TTC549 (cell line): ENCODE measurements around the gene LMCD1.

Experiments used
- FAIRE-seq: peaks from 2 replicates; lab custom pipeline; 2012; peaks lifted over from hg19 to GRCh38; lab: Jason Lieb, UNC

LMCD1 gene

DNA sequence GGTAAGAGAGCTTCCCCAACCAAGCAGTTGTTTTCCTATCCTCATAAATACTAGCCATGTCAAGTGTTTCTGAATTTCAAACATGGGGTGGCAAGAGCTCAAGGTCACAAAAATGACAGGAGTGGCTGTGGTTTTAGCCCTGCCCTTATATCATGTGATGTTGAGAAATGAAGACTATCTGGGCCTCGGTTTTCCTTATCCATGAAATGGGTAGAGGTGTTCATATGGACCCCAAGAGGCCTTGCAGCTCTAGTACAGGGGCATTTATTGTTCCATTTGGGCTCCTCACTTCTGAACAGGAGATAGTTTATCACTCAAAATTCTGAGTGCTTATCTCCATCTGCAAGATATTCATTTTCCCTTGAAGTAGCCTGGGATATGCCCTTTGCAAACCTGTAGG lies 35.8 kb downstream of the LMCD1 start:
- FAIRE-seq = no peak

DNA sequence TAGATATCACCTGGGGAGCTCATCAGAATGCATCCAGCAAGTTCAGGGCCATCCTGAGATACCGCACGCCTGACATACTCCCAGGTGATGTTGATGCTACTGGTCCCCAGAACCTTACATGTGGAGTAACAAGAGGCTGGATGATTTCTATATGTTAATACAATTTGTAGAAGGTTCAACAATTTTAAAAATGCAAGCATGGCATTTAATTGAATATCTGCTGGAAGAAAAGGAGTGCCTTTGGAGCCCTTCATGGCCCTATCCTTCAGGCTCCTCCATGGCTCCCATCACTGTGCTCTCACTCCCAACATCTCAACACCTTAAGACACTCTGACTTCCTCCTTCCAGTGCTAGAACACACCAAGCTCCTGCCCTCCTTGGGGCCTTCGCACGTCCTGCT lies 36.6 kb downstream of the LMCD1 start:
- FAIRE-seq = no peak

DNA sequence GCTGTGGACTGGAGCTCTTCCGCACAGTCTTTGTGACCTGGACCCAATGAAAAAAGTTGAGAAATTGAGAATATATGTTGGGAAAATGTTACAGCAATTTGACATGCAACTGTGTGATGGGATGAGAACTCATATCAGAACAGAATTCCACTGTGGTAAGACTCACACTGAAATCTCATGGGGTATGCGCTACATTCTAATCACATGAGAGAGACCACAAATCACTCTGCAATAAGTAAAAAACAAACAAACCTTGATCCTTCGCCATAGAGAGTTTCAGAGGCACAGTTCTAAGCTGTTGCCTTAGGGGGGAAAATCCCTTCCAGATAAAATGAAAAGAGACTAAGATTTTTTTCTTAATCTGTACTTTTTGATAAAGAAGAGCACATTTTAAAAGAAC lies 37.3 kb downstream of the LMCD1 start:
- no peak for FAIRE-seq

DNA sequence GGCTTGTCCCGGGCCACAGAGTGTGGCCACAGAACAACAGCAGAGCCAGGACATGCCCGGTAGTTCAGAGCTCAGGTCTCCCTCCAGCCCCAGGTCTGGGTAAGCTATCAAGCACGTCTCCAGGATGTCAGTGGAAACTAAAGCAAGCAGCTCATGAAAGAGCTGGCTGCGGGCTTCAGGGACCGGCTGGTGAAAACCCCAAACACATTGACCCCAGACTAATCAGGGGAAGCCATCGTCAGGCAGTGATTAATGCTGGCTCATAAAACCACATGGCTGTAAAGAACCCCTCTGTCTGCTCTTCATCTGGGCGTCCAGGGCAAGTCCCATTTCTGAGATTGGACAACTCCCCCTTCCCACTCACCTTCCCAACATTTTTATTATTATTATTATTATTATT lies 37.8 kb downstream of the LMCD1 start:
- FAIRE-seq = no peak

DNA sequence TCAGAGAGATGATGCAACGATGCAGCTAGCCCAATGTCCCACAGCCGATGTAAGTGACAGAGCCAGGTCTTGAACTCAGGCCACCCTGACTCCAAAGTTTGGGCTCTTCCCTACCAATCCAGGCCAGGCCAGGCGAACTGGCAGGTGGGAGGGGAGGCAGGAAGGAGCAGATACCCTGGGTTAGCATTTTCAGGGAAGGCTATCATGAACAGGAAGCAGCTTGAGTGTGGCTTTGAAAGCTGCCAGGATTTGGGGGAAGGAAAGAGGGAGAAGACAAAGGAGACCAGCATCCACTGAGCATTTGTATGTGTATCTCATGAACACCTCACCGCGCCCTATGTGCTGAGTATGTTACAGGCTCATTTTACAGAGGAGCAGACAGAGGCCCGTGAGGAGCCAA lies 38.8 kb downstream of the LMCD1 start:
- FAIRE-seq = no peak

DNA sequence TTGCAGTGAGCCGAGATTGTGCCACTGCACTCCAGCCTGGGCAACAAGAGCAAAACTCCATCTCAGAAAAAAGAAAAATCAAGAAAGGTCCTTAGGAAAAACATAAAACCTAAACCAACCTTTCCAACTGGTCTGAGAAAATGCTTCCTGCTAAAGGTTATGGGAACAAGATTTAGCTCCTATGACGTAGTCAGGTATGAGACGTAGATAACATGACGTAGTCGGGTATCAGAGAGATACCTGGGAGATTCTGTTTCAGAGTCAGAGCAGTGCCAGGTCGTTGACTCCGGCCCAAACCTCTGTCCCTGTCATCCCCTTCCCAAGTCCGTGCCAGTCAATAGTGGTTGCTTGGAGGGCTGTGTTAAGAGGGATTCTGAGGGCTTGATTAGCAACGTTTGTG lies 39.9 kb downstream of the LMCD1 start:
- FAIRE-seq = no peak

DNA sequence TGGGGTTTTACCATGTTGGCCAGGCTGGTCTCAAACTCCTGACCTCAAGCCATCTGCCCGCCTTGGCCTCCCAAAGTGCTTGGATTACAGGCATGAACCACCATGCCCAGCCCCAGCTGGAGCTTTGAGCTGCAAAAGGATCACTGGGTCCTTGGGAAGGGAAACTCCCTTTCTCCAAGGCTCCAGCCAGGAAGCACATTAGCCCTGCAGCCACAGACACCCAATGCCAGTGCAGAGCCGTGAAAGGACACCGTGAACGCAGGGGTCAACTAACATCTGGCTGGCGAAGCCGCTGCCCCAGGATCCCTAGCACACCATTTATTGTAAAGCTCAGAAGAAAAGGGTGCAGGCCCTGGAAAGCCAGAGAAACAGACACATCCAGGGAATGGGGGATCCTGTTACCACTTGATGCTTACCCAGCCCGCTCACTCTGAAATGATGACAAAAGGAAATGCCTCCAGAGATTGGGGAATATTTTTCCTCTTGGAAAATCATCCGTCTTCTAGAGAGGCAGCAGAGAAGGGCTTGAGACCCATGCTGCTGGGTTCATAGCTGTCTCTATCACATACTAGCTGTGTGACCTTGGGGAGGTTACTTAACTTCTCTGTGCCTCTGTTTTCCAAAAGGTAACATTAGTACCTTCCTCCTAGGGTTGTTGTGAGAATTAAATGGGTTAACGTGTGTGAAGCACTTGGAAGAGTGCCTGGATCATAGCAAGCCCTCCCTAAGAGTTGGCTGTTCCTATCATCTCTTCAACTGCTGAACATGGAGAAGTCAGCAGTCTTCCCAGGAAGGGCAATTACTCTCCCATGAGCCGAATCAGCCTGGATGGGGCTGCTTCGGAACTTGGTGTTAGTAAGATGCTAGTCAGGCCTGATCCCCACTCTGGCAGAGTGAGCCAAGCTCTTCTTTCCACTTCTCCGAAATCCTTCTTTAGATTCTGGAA lies 40.8 kb downstream of the LMCD1 start:
- FAIRE-seq = no peak

DNA sequence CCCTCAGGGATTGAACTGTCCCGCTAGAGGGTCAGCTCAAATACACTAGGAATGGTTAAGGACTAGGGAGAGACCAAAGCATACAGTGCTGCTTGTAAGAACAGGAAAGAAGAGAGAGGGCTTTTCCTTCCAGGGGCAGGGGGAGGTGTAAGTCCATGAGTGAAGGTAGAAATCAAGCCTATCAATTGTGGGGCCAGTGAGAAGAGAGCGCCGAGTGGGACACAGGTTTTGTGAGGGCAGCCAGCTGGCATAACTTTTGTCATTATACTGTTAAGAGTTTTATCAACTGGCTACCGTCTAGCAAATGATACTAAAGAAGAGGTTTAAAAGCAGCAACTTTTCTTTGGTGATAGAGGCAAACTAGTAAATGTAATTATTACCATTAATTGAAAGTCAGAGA lies 45.0 kb downstream of the LMCD1 start:
- no peak for FAIRE-seq

DNA sequence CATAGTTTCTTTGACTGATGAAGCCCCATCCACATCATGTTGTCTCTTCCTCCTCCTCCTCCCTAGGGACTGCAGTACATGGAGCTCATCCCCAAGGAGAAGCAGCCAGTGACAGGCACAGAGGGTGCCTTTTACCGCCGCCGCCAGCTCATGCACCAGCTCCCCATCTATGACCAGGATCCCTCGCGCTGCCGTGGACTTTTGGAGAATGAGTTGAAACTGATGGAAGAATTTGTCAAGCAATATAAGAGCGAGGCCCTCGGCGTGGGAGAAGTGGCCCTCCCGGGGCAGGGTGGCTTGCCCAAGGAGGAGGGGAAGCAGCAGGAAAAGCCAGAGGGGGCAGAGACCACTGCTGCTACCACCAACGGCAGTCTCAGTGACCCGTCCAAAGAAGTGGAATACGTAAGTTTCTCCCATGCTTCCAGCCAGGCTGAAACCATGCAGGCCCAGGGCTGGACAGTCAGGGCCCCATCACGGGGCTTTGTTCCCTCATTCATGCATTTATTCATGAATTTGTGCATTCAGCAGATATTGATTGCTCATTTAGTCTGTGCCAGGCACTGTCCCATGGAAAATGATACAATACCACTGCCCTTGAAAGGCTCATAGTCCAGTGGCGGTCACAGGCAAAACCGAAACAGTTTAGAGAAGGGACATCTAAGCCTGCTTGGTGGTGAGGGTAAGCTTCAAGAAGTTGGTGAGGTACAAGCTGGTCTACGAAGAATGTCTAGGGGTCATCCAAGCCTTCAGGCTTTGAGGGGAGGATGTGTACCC lies 47.1 kb downstream of the LMCD1 start:
- FAIRE-seq = no peak

DNA sequence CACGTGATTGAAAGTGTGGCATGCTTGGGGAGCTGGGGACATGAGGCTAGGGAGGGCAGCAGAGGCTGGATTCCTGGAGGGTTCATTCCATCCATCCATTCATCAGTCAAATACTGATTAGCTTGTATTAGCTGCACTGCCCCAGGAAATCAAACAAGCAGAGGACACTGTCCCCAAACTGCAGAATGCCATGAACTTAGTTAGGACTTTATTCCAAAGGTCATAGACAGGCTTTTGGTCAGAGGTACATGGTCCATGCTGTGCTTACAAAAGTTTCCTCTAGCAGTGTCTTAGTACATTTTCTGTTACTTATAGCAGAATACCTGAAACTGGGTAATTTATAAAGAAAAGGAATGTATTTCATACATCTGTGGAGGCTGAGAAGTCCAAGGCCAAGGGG lies 47.7 kb downstream of the LMCD1 start:
- no peak for FAIRE-seq

DNA sequence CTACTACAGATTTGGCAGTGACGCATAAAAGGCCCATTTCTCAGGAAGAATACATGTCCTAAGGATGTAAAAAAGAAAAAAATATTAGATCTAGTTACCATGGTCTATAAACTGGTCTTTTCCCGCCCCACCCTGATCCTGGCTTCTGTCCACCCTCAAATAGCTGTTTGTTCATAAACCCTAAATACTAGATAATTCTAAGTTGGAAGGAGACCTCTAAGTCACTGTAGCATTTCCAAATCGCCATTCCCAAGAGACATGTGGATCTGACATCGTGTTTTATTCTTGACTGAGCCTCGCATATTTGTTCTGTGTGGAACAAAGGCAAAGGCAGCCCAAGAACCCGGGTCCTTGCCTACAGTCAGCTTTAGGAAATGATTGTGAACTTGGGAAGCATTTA lies 49.0 kb downstream of the LMCD1 start:
- FAIRE-seq = no peak

DNA sequence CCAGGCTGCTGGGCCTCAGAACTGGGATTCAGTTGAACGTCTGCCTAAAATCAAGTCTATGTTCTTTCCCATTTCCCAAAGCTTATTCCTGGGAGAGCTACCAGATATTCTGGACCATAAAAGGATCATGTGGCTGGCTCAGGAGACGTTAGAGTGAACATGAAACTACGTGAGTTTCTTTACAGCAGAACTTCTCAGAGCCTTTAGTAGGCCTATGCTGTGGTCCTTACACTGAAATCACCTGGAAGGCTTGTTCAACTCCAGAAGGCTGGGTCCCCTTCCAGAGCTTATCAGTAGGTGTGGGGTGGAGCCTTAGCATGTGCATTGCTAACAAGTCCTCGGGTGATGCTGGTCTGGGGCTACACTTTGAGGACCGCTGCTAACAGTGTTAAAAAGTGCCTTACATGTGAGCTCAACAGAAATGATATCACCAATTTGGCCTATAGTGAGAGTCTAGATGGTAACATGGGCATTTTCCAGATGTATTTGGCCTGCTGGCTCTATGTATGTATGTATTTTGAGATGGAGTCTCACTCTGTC lies 50.7 kb downstream of the LMCD1 start:
- FAIRE-seq = no peak

DNA sequence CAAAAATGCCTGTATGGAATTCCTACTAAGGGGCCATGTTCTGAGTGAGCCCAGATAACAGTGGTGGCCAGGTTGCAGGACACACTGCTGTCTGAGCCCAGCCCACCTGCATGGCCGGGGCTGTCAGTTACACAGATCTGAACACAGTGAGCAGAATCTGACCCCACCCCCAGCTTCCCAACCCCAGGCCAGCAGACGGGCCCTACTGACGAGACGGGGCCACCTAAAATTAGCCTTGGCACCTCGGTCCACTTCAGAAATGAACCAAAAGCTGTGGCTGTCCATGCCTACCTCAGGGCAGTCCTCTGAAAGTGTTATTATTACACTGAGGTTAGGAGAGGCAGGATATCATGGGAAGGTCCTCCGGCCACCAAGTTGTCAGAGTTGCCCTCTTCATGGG lies 51.8 kb downstream of the LMCD1 start:
- FAIRE-seq = no peak

DNA sequence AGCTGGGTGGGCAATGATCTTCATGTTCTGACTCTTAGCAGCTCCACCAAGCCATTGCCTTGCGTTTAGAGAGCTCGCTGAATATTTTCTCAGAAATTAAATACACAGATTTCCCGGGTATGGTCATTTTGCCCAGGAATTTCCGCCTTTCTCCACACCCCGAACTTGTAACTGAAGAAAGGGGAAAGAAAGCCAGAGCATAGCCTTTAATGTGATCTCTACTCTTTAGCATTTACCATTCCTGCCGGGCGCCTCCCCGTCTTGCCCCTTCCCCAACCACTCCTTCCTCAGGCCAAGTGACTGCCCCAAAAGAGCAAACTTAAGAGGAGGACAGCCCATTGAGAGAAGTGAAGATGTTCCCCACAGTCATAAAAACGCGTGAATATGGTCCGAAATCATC lies 53.1 kb downstream of the LMCD1 start:
- no peak for FAIRE-seq

DNA sequence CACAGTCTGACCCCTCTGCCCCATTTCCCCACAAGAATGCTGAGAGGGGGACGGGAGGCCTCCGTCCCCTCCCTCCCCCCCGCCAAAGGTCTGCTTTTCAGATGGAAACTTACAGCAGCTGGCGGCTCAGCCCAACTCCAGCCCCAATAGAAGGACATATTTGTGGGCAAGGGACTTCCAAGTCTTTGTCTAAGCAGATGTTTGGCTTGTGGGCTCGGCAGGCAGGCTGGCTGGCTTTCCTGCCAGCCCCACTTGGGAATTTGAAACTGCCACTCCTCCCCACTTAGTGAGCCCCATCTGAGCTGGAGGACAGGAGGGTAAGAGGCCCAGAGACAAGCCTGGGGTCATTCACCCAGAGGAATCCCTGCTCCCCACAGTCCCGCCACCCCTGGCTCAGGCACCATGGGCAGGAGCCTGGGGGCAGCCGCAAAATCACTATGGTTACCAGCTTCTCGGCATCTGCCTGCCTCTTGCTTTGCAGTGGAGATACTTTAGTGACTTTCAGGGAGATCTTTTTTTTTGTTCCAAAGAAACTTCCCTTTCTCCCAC lies 53.6 kb downstream of the LMCD1 start:
- FAIRE-seq = no peak

DNA sequence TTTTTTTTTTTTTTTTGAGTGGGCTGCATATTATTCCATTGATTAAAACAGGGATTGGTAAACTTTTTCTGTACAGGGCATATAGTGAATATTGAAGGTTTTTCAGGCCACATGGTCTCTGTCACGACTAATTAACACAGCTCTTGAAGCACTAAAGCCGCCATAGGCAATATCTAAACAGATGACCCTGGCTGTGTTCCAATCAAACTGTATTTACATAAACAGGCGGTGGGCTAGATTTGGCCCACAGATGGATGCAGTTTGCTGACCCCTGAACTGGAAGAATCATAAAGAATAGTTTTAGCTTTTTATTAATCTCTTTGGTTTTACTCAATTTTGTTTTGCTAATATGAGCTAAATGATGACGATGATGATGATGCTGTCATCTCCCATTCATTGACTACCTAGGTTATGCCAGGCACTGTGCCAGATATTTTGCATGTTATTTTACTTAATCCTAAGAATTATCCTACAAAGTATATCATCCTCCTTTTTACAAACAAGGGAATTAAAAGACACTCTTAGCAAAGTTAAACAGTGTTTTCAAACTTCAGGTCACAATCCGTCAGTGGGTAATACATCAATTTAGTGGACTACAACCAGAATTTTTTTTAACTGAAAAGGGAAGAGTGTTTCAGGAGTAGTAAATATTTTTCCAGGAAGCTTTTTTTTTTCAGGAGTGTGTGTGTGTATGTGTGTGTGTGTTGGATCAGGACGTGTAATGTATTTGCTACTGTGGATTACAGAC lies 54.3 kb downstream of the LMCD1 start:
- no peak for FAIRE-seq

DNA sequence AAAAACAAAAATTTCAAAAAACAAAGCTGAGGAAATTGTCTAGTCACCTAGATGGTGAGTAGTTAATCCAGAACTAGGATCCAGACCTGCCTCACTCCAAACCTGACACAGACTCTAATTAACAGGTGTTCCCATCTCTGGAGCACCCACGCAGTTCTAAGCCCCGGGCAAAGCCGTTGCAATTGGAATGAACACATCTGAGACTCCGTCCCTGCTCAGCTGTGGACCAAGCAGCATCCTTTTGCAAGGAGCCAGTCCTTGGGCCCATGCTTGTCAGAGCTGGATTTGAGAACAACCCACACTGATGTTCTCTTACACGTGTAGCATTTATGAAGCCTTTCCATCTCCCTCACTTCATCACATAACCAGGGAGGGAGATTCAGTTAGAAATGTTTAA lies 54.8 kb downstream of the LMCD1 start:
- no peak for FAIRE-seq

DNA sequence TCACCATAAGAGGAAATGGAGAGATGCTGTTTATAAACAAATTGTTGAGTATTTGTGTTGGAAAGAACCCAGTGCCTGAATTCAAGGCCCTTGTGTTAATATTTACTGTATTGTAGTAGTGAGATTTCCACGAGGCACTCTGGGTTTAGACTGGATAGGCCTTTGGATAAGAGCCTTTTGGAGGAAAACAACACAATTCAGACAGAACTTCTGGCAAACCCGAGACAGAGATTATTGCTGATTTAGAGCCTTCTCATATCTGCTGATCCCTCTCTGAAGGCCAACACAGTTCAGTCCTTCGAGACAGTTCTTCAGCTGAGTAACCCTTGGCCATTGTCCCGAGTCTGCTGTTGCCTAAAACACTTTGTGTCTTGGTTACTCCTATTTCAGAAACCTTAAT lies 55.7 kb downstream of the LMCD1 start:
- no peak for FAIRE-seq

DNA sequence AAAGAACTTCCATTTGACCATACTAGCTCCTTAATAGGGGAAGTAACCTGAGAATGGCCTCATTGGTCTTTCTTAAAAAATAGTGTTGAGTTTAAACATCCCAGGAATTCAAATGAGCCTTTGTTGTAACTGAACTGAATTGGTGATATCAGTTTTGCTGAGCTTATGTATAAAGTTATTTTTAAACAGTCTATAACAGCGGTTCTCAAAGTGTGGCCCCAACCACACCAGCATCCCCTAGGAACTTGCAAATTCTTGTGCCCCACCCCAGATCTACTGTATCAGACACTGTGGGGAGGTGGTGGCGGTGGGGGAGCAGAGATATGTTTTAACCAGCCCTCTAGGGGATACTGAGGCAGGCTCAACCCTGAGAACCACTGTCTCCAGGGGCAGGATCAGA lies 57.0 kb downstream of the LMCD1 start:
- no peak for FAIRE-seq

DNA sequence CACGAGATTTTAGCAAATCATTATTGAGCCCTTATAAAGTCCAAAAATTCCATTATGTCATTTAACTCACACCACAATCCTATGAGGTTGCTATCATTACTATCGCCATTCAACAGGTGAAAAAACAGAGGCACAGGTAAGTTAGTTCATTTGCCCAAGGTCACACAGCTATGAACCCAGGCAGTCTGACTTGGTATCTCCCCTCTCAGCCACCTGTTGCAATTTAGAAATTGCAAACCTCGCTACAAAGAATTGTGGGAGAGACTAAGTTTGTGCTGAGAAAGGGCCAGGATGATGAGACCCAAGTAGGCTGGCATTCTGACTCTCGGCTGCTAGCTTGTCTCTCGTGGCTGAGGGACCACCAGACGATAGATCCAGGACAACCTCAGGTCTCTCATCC lies 57.7 kb downstream of the LMCD1 start:
- FAIRE-seq = no peak

DNA sequence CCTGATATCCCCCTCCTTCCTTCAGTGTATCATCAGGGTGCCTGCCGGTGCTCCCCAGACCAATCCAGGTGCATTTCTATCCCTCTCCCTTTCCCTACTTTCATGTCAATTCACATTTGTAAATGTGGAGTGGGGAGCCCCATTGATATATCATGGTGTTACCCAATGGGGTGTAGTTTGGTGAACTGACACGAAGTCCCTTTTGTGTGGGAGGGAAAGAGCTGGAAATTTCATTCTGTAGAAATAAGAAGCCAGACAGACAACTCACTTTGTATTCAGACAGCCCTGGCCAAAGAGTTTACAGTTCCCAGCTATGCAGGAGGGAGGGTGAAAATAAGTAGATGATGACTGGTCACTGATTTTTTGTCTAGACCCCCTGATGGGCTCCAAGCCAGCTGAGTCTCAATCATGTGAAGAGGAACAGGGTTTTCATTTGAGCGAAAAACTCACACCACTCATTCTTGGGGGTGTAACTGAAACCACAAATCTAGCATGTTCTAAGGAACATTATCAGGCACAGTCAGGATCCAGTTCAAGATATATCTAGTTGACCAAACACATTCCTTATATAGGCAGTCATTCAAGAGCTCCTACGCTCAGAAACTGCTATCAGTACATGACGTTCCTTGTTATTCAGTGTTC lies 58.9 kb downstream of the LMCD1 start:
- no peak for FAIRE-seq

DNA sequence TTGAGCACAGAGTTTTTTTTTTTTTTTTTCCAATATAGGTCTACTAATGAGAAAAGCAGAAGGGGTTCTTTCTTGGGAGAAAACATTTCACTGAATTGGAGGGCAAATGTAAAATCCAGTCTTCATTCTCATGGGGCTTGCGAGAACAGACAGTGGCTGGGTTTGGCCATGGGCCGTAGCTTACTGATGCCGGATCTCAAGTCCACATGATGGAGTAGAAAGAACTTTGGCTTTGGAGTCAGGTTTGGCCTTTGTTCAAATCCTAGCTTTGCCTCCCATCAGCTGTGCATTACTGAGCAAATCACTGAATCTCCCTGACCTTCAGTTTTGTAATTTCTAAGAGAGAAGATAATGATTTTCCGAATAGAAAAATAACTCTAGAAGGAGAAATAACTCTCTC lies 59.7 kb downstream of the LMCD1 start:
- no peak for FAIRE-seq
